SK-N-SH (cell line): Measurements from ENCODE around the gene CRK. TPM values are rescaled to one million over a fixed set of nuclear protein-coding genes. Genes with fewer than 3 reads are reported as not detected.

Experiments
- CTCF ChIA-PET: fragments of 300-600, 350-600 bp; formaldehyde crosslinking; extraction: SDS; loops from one replicate; lab custom pipeline; 2021; lab: Yijun Ruan, JAX
- POLR2A ChIA-PET: fragments of 350-600 bp; sonication (Branson Sonifier 250); formaldehyde crosslinking; extraction: SDS; loops from one replicate; lab custom pipeline; 2020; ENCODE audit warnings: antibody characterized with exemption, inconsistent platforms; lab: Yijun Ruan, JAX
- DNase-seq: peaks from one replicate; pipeline ENCODE4 v3.0.0; 2012
- H2AFZ ChIP-seq: fragments of 200-600 bp; sonication (generic); 2 replicates; pipeline ENCODE4 v1.8.1; 2016; ENCODE audit warnings: antibody characterized with exemption, mild to moderate bottlenecking, low read depth
- H3F3A ChIP-seq: fragments of 200-600 bp; sonication (generic); replicated peaks from 2 replicates; pipeline ENCODE3; 2016; ENCODE audit warnings: antibody characterized with exemption, mild to moderate bottlenecking; ENCODE audit not compliant: insufficient read depth
- H3K27ac ChIP-seq, 2 experiments: fragments of 200-500 bp in 1 of 2; fragments of 200-600 bp in 1 of 2; sonication (Bioruptor generic) in 1 of 2; sonication (generic), shearing (Covaris generic) in 1 of 2; 2 replicates each; pipeline versions ENCODE4 v1.5.1 to v1.6.1; 2014 to 2016; ENCODE audit warnings: low read depth in 2 of 2, inconsistent platforms in 1 of 2, low read length in 1 of 2, mild to moderate bottlenecking in 1 of 2, mixed read lengths in 1 of 2
- H3K27me3 ChIP-seq: fragments of 200-600 bp; sonication (generic), shearing (Covaris generic); 2 replicates; pipeline ENCODE4 v1.6.1; 2016; ENCODE audit warnings: mixed run types; ENCODE audit not compliant: insufficient read depth
- H3K36me3 ChIP-seq, 2 experiments: fragments of 200-500 bp in 1 of 2; fragments of 200-600 bp in 1 of 2; sonication (Bioruptor generic) in 1 of 2; sonication (generic) in 1 of 2; replicated peaks in 1 of 2; 2 replicates each; pipeline versions ENCODE3 to v1.5.1; 2014 to 2016; ENCODE audit warnings: low read length in 1 of 2, mild to moderate bottlenecking in 1 of 2; ENCODE audit not compliant: insufficient read depth in 2 of 2, control insufficient read depth in 1 of 2
- H3K4me1 ChIP-seq, 2 experiments: fragments of 200-500 bp in 1 of 2; fragments of 200-600 bp in 1 of 2; sonication (Bioruptor generic) in 1 of 2; sonication (generic), shearing (Covaris generic) in 1 of 2; 2 replicates each; pipeline versions ENCODE4 v1.5.1 to v1.6.1; 2014 to 2016; ENCODE audit warnings: low read depth in 1 of 2, low read length in 1 of 2, mixed run types in 1 of 2; ENCODE audit not compliant: insufficient read depth in 2 of 2, control insufficient read depth in 1 of 2
- H3K4me2 ChIP-seq: fragments of 200-600 bp; sonication (generic), shearing (Covaris generic); 2 replicates; pipeline ENCODE4 v1.6.1; 2017; ENCODE audit warnings: mixed run types
- H3K4me3 ChIP-seq, 2 experiments: fragments of 200-500 bp in 1 of 2; fragments of 200-600 bp in 1 of 2; sonication (Bioruptor generic) in 1 of 2; sonication (generic), shearing (Covaris generic) in 1 of 2; 2 replicates each; pipeline versions ENCODE4 v1.5.1 to v1.8.1; 2014 to 2016; ENCODE audit warnings: low read depth in 2 of 2, inconsistent platforms in 1 of 2, low read length in 1 of 2, mild to moderate bottlenecking in 1 of 2, mixed read lengths in 1 of 2, moderate library complexity in 1 of 2
- H3K79me2 ChIP-seq: fragments of 200-600 bp; sonication (generic); 2 replicates; pipeline ENCODE4 v1.8.1; 2017; ENCODE audit warnings: mild to moderate bottlenecking; ENCODE audit not compliant: insufficient read depth
- H3K9ac ChIP-seq: fragments of 200-600 bp; sonication (generic); 2 replicates; pipeline ENCODE4 v1.6.1; 2017; ENCODE audit warnings: mixed run types
- H3K9me2 ChIP-seq: fragments of 200-600 bp; sonication (generic); 2 replicates; pipeline ENCODE4 v1.6.1; 2017; ENCODE audit warnings: mixed run types
- H3K9me3 ChIP-seq: fragments of 200-600 bp; sonication (generic); 2 replicates; pipeline ENCODE4 v1.6.1; 2017; ENCODE audit warnings: mixed run types, mild to moderate bottlenecking, moderate library complexity
- H4K20me1 ChIP-seq: fragments of 200-600 bp; sonication (generic); 2 replicates; pipeline ENCODE4 v1.6.1; 2017; ENCODE audit warnings: mild to moderate bottlenecking, mixed run types; ENCODE audit not compliant: insufficient read depth
- CHD2 ChIP-seq: fragments of 150-350 bp; IDR thresholded peaks from 2 replicates; pipeline ENCODE4 v1.6.1; 2018; ENCODE audit warnings: low read length; ENCODE audit not compliant: partially characterized antibody
- ELF1 ChIP-seq: IDR thresholded peaks from 2 replicates; pipeline ENCODE4 v1.4.0; 2012
- EP300 ChIP-seq, 2 experiments: IDR thresholded peaks; 2 replicates each; pipeline versions ENCODE4 v1.4.0 to v1.6.1; 2012; ENCODE audit warnings: borderline replicate concordance in 1 of 2, low read depth in 1 of 2, low read length in 1 of 2
- GABPA ChIP-seq: IDR thresholded peaks from 2 replicates; pipeline ENCODE4 v1.4.0; 2012; ENCODE audit warnings: low read depth, mild to moderate bottlenecking
- GATA2 ChIP-seq: sonication (generic); formaldehyde crosslinking; IDR thresholded peaks from 2 replicates; pipeline ENCODE4 v1.5.0; 2020; ENCODE audit warnings: mild to moderate bottlenecking, missing genetic modification reagents
- JUND ChIP-seq: IDR thresholded peaks from 2 replicates; pipeline ENCODE4 v1.4.0; 2012
- MEF2A ChIP-seq: IDR thresholded peaks from 2 replicates; pipeline ENCODE4 v1.4.0; 2012; ENCODE audit warnings: low read depth, borderline replicate concordance
- MXI1 ChIP-seq: IDR thresholded peaks from 2 replicates; pipeline ENCODE4 v1.6.1; 2012; ENCODE audit warnings: mild to moderate bottlenecking, low read depth, low read length, improper control_type of control experiment
- POLR2AphosphoS5 ChIP-seq: IDR thresholded peaks from 2 replicates; pipeline ENCODE4 v1.6.1; 2012; ENCODE audit warnings: low read depth, low read length
- RXRA ChIP-seq: IDR thresholded peaks from 2 replicates; pipeline ENCODE4 v1.4.0; 2012; ENCODE audit warnings: low read depth, mild to moderate bottlenecking, borderline replicate concordance
- TAF1 ChIP-seq: IDR thresholded peaks from 2 replicates; pipeline ENCODE4 v1.6.1; 2012; ENCODE audit warnings: low read depth, mild to moderate bottlenecking, low read length, moderate library complexity, borderline replicate concordance
- TCF12 ChIP-seq: IDR thresholded peaks from 2 replicates; pipeline ENCODE4 v1.4.0; 2012
- YY1 ChIP-seq: IDR thresholded peaks from 2 replicates; pipeline ENCODE4 v1.4.0; 2012; ENCODE audit warnings: low read depth, mild to moderate bottlenecking
- WGBS: methylation state at CpG from one replicate; pipeline ENCODE4 v1.1.6; 2017; ENCODE audit warnings: low lambda C conversion rate; 5-methylcytosine and 5-hydroxymethylcytosine counted together
- polyA plus RNA-seq, 3 experiments: library from polyadenylated mRNA; depleted of rRNA; stranded (reverse); fragments of >200 nt; gene quantifications; 2 replicates each; pipeline ENCODE4 v1.2.3, GENCODE V29; 2012
- TF ChIP-seq, protein P1 (sequence below): IDR thresholded peaks from 2 replicates; pipeline ENCODE4 v1.4.0; 2012; ENCODE audit warnings: low read depth, borderline replicate concordance
- TF ChIP-seq, protein P2 (sequence below): IDR thresholded peaks from 2 replicates; pipeline ENCODE4 v1.6.1; 2012; ENCODE audit warnings: mild to moderate bottlenecking, low read depth, low read length, moderate library complexity

Gene CRK
- polyA plus RNA-seq, 1 of the 3 experiments (the other 2 are of a cell fraction), result 50.7 TPM

DNA sequence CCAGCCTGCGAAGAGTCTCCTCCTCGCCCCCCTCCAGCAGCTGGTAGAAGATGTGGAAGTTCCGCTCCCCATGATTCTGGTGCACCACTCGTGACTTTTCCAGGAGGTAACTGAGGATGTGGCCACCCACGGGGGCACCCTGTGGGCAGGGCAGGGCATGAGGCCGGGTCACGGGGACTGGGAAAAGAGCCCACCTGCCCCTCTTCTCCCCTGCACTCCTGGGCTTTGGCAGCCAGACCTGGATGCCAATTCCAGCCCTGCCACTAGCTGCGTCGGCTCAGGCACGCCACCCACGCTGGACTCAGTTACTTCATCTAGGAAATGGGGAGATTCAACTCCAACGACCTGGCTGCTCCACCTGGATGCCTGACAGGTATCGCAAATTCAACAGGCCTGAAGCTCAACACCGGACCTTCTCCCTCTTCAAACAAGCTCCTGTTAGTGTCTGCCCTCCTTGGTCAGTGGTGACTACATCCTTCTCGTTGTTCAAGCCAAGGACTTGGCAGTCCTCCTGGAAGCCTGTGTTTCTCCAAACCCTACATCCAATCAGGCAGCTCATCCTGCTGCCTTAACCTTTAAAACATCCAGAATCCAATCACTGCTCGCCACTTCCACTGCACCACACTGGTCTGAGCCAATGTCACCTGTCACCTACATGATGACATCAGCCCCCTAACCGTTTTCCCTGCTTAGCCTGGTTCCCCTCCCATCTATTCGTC lies 24.9 kb upstream of the CRK start:
- no peak for DNase-seq

DNA sequence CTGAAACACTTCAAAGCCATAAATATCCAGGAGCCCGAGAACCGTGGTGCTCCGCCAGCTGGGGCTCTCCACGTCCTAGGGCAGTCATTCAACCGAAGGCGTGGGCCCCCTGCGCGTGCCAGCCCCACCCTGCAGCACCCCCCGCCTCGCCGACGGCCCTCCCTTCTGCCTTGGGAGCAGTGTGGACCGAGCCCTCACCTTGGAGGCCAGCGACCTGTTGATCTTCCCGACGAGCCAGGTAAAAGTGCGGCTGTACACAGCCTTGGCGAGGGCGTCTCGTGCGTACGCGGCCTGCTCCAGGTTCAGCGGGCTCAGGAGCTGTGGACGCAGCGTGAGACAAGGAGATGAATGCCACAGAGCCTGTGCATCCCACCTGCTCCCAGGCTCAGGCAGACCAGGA lies 22.4 kb upstream of the CRK start:
- H3K27ac ChIP-seq, result no peak overlapping the region
- H3K79me2 ChIP-seq, result peaks cover 13% of the 10 kb centered on the region; the same call in 1 of the 2 replicates
- no peak overlapping the region for H2AFZ ChIP-seq
- no peak overlapping the region for H3K4me3 ChIP-seq
- no peaks in the 10 kb centered on the region for H3K9me2 ChIP-seq
- H3F3A ChIP-seq, result no peaks in the 10 kb centered on the region
- no peaks in the 10 kb centered on the region for H3K9me3 ChIP-seq
- ChIA-PET POLR2A (interaction anchor here (1.2 kb wide), 1 partner anchor 9 kb away, joined by 4 read pairs; no protein-coding TSS in a partner anchor), CTCF (interaction anchor here (2.1 kb wide), 1 partner anchor 113 kb away, joined by 4 read pairs; no protein-coding TSS in a partner anchor)
- peaks cover 45 to 47% of the 10 kb centered on the region in 2 experiments for H3K36me3 ChIP-seq
- H4K20me1 ChIP-seq, result no peaks in the 10 kb centered on the region
- no peak for DNase-seq
- no peak overlapping the region for H3K9ac ChIP-seq
- H3K4me2 ChIP-seq, result no peak overlapping the region
- TF ChIP-seq MEF2A (no peak), MXI1 (no peak), TCF12 (no peak), GATA2 (no peak), TAF1 (no peak), POLR2AphosphoS5 (no peak), CHD2 (no peak), EP300 (IDR thresholded peaks at IDR 0.05; ENCODE audit: borderline replicate concordance in 1 of 2, low read depth in 1 of 2, low read length in 1 of 2) (no peak)
- TF ChIP-seq, protein P1, sequence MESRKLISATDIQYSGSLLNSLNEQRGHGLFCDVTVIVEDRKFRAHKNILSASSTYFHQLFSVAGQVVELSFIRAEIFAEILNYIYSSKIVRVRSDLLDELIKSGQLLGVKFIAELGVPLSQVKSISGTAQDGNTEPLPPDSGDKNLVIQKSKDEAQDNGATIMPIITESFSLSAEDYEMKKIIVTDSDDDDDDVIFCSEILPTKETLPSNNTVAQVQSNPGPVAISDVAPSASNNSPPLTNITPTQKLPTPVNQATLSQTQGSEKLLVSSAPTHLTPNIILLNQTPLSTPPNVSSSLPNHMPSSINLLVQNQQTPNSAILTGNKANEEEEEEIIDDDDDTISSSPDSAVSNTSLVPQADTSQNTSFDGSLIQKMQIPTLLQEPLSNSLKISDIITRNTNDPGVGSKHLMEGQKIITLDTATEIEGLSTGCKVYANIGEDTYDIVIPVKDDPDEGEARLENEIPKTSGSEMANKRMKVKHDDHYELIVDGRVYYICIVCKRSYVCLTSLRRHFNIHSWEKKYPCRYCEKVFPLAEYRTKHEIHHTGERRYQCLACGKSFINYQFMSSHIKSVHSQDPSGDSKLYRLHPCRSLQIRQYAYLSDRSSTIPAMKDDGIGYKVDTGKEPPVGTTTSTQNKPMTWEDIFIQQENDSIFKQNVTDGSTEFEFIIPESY, result no peak
- TF ChIP-seq, protein P2, sequence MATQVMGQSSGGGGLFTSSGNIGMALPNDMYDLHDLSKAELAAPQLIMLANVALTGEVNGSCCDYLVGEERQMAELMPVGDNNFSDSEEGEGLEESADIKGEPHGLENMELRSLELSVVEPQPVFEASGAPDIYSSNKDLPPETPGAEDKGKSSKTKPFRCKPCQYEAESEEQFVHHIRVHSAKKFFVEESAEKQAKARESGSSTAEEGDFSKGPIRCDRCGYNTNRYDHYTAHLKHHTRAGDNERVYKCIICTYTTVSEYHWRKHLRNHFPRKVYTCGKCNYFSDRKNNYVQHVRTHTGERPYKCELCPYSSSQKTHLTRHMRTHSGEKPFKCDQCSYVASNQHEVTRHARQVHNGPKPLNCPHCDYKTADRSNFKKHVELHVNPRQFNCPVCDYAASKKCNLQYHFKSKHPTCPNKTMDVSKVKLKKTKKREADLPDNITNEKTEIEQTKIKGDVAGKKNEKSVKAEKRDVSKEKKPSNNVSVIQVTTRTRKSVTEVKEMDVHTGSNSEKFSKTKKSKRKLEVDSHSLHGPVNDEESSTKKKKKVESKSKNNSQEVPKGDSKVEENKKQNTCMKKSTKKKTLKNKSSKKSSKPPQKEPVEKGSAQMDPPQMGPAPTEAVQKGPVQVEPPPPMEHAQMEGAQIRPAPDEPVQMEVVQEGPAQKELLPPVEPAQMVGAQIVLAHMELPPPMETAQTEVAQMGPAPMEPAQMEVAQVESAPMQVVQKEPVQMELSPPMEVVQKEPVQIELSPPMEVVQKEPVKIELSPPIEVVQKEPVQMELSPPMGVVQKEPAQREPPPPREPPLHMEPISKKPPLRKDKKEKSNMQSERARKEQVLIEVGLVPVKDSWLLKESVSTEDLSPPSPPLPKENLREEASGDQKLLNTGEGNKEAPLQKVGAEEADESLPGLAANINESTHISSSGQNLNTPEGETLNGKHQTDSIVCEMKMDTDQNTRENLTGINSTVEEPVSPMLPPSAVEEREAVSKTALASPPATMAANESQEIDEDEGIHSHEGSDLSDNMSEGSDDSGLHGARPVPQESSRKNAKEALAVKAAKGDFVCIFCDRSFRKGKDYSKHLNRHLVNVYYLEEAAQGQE, result no peak
- no peaks in the 10 kb centered on the region for H3K4me1 ChIP-seq
- no peaks in the 10 kb centered on the region for H3K27me3 ChIP-seq
- 95% methylated on average over 18 of the region's 26 CpGs for WGBS

More for the DNA sequence above, 24.9 kb upstream of the CRK start:
- Histone ChIP-seq H3K27me3 (no peaks in the 10 kb centered on the region), H3K9me3 (no peaks in the 10 kb centered on the region), H4K20me1 (no peaks in the 10 kb centered on the region), H3K4me1 (peaks cover 0 to 9% of the 10 kb centered on the region in 2 experiments; a peak in 1 of 4 replicates), H3K9ac (no peak overlapping the region), H2AFZ (no peak overlapping the region), H3K79me2 (peaks cover 33% of the 10 kb centered on the region; the same call in 1 of the 2 replicates), H3K36me3 (peaks cover 36 to 42% of the 10 kb centered on the region in 2 experiments), H3K9me2 (no peaks in the 10 kb centered on the region), H3F3A (no peaks in the 10 kb centered on the region), H3K4me2 (no peak overlapping the region), H3K4me3 (no peak overlapping the region), H3K27ac (no peak overlapping the region)
- WGBS, result 91% methylated on average over 15 of the region's 18 CpGs
- TF ChIP-seq RXRA (no peak), ELF1 (no peak), EP300 (IDR thresholded peaks at IDR 0.05; ENCODE audit: borderline replicate concordance in 1 of 2, low read depth in 1 of 2, low read length in 1 of 2) (no peak), YY1 (no peak), GABPA (no peak), JUND (no peak)
- TF ChIP-seq, protein P1, result no peak
- ChIA-PET POLR2A (interaction anchor here (0.6 kb wide), 1 partner anchor 99 kb away, joined by 4 read pairs; no protein-coding TSS in a partner anchor), CTCF (interaction anchor here (2.5 kb wide), 1 partner anchor 115 kb away, joined by 9 read pairs; no protein-coding TSS in a partner anchor)
